GM12878 (cell line): Measurements from ENCODE around the gene GABRG2. TPM values are rescaled to one million over a fixed set of nuclear protein-coding genes. Genes with fewer than 3 reads are reported as not detected.

Source experiments
- ATAC-seq: fragments of 200-7000 bp; cut with Tn5 transposase; 3 replicates; pipeline ENCODE4 v1.9.1; 2020; ENCODE audit warnings: mild to moderate bottlenecking, moderate library complexity
- BruUV-seq: library from RNA; stranded (reverse); fragments of 400-500 nt; replicated peaks from 2 replicates; lab custom pipeline; 2021; lab: Mats Ljungman, UMichigan
- CTCF ChIA-PET: fragments of 300-600 bp; sonication (Branson Sonifier 250); formaldehyde crosslinking; extraction: SDS; loops from one replicate; lab custom pipeline; 2021; ENCODE audit warnings: inconsistent platforms; lab: Yijun Ruan, JAX
- POLR2A ChIA-PET: fragments of 350-600 bp; formaldehyde crosslinking; extraction: SDS; loops from one replicate; lab custom pipeline; 2021; ENCODE audit warnings: inconsistent platforms; lab: Charles Lee
- RAD21 ChIA-PET: fragments of 300-600 bp; sonication (Branson Sonifier 250); formaldehyde crosslinking; loops from one replicate; lab custom pipeline; 2023; ENCODE audit warnings: antibody characterized with exemption; ENCODE audit not compliant: unreplicated experiment; lab: Charles Lee
- SMC1A ChIA-PET: fragments of 300-600 bp; sonication (Branson Sonifier 250); formaldehyde crosslinking; loops from one replicate; lab custom pipeline; 2023; ENCODE audit not compliant: unreplicated experiment, uncharacterized antibody; lab: Charles Lee
- DNase-seq: peaks from one replicate; pipeline ENCODE4 v3.0.0-alpha.2; 2011; ENCODE audit warnings: low read depth, low spot score
- FAIRE-seq: peaks from 3 replicates; lab custom pipeline; 2011; peaks lifted over from hg19 to GRCh38; lab: Jason Lieb, UNC
- H2AFZ ChIP-seq: 2 replicates; pipeline ENCODE4 v1.6.0; 2011; ENCODE audit warnings: low read depth, low read length, control low read depth; ENCODE audit not compliant: control insufficient read depth
- H3K27ac ChIP-seq: 2 replicates; pipeline ENCODE4 v1.5.1; 2011; ENCODE audit warnings: control low read depth; ENCODE audit not compliant: control insufficient read depth, insufficient read depth
- H3K27me3 ChIP-seq, 2 experiments: replicated peaks in 1 of 2; 2 replicates each; pipeline versions ENCODE4 v1.6.0 to v1.6.1; 2011; ENCODE audit warnings: low read length in 1 of 2; ENCODE audit not compliant: control insufficient read depth in 2 of 2, insufficient read depth in 2 of 2
- H3K36me3 ChIP-seq, 2 experiments: 2 replicates each; pipeline ENCODE4 v1.5.1; 2011; ENCODE audit warnings: low read length in 1 of 2; ENCODE audit not compliant: control insufficient read depth in 2 of 2, insufficient read depth in 2 of 2
- H3K4me1 ChIP-seq: 2 replicates; pipeline ENCODE4 v1.6.1; 2011; ENCODE audit warnings: mild to moderate bottlenecking, low read length, moderate library complexity, mixed read lengths; ENCODE audit not compliant: control insufficient read depth, insufficient read depth
- H3K4me2 ChIP-seq: 2 replicates; pipeline ENCODE4 v1.6.0; 2011; ENCODE audit warnings: control low read depth; ENCODE audit not compliant: control insufficient read depth, insufficient read depth
- H3K4me3 ChIP-seq: fragments of 200-600 bp; sonication (generic); 2 replicates; pipeline ENCODE4 v1.5.1; 2016
- H3K79me2 ChIP-seq: 2 replicates; pipeline ENCODE4 v1.6.0; 2011; ENCODE audit warnings: low read length; ENCODE audit not compliant: control insufficient read depth, insufficient read depth
- H3K9ac ChIP-seq: 2 replicates; pipeline ENCODE4 v1.8.0; 2011; ENCODE audit warnings: low read length, control low read depth, mixed read lengths; ENCODE audit not compliant: control insufficient read depth, insufficient read depth
- H3K9me3 ChIP-seq: replicated peaks from 3 replicates; pipeline ENCODE4 v1.5.1; 2011; ENCODE audit warnings: mild to moderate bottlenecking, low read length; ENCODE audit not compliant: control insufficient read depth, insufficient read depth
- H4K20me1 ChIP-seq: 2 replicates; pipeline ENCODE4 v1.6.0; 2011; ENCODE audit not compliant: control insufficient read depth, insufficient read depth
- BMI1 ChIP-seq: fragments of 450-650 bp; IDR thresholded peaks from 2 replicates; pipeline ENCODE4 v1.6.1; 2016; ENCODE audit warnings: mild to moderate bottlenecking, moderate library complexity, borderline replicate concordance
- CBX3 ChIP-seq: fragments of 200-600 bp; sonication (generic); IDR thresholded peaks from 2 replicates; pipeline ENCODE4 v1.6.1; 2016; ENCODE audit warnings: low read depth, borderline replicate concordance
- CEBPB ChIP-seq, 2 experiments: fragments of 150-350 bp in 1 of 2; IDR thresholded peaks; 2 replicates each; pipeline ENCODE4 v1.6.1; 2012 to 2014; ENCODE audit warnings: low read depth in 2 of 2, low read length in 2 of 2, borderline replicate concordance in 1 of 2, inconsistent platforms in 1 of 2
- EED ChIP-seq: sonication (generic); IDR thresholded peaks from 2 replicates; pipeline ENCODE4 v1.6.1; 2016; ENCODE audit warnings: antibody characterized with exemption, low read depth
- IKZF1 ChIP-seq: fragments of 450-650 bp; conservative IDR thresholded peaks from 2 replicates; pipeline ENCODE4 v1.6.1; 2017; ENCODE audit warnings: antibody characterized with exemption, mild to moderate bottlenecking
- NFYA ChIP-seq: IDR thresholded peaks from 2 replicates; pipeline ENCODE4 v1.6.1; 2011; ENCODE audit warnings: low read depth, mild to moderate bottlenecking, low read length, improper control_type of control experiment, borderline replicate concordance
- POU2F2 ChIP-seq: IDR thresholded peaks from 3 replicates; pipeline ENCODE4 v1.6.1; 2011; ENCODE audit warnings: low read depth, mild to moderate bottlenecking, low read length, borderline replicate concordance
- SIX5 ChIP-seq: IDR thresholded peaks from 2 replicates; pipeline ENCODE4 v1.6.1; 2011; ENCODE audit warnings: mild to moderate bottlenecking, low read depth, low read length, moderate library complexity; ENCODE audit not compliant: severe bottlenecking
- STAT3 ChIP-seq: IDR thresholded peaks from 2 replicates; pipeline ENCODE4 v1.6.1; 2011; ENCODE audit warnings: low read depth, low read length, improper control_type of control experiment
- TBL1XR1 ChIP-seq: IDR thresholded peaks from 2 replicates; pipeline ENCODE4 v1.6.1; 2012; ENCODE audit warnings: low read depth, low read length, improper control_type of control experiment
- TCF12 ChIP-seq: IDR thresholded peaks from 2 replicates; pipeline ENCODE4 v1.6.1; 2011; ENCODE audit warnings: low read depth, mild to moderate bottlenecking, low read length
- WGBS: methylation state at CpG from one replicate; pipeline ENCODE4 v1.1.6; 2016; ENCODE audit warnings: low lambda C conversion rate; ENCODE audit not compliant: insufficient replicate concordance, insufficient coverage; ENCODE audit errors: missing lambda C conversion rate; 5-methylcytosine and 5-hydroxymethylcytosine counted together
- in situ Hi-C: fragments of 300-500 bp; cut with MboI; formaldehyde crosslinking; loops from 9 replicates; pipeline ENCODE4 v1.14.3; 2018; ENCODE audit warnings: mixed read lengths
- intact Hi-C: fragments of 100-400 bp; cut with micrococcal nuclease; formaldehyde crosslinking; loops from one replicate; pipeline ENCODE4 v1.14.2; 2022; ENCODE audit not compliant: unreplicated experiment
- polyA plus RNA-seq, 11 experiments: library from polyadenylated mRNA; depleted of rRNA in 4 of 11; unstranded in 6 of 11; stranded (reverse) in 5 of 11; fragments of >200 nt; fragmentation: Nextera tagmentation in 4 of 11; fragmentation: Illumina TruSeq in 1 of 11; extraction: Ambion mirVana in 4 of 11; extraction: Trizol in 1 of 11; gene quantifications; 1 replicate in 1 of 11; 2 replicates in 10 of 11; pipeline versions ENCODE4 v1.2.1 to v1.2.3, GENCODE V29; 2011 to 2016; ENCODE audit warnings: inconsistent platforms in 2 of 11, missing spikeins in 2 of 11, low read depth in 1 of 11
- total RNA-seq, 4 experiments: library from RNA; depleted of rRNA in 3 of 4; stranded (reverse); fragments of >200 nt in 3 of 4; fragmentation: Illumina TruSeq in 1 of 4; extraction: Trizol in 1 of 4; gene quantifications; 2 replicates each; pipeline versions ENCODE4 v1.2.1 to v1.2.3, GENCODE V29; 2013 to 2021
- TF ChIP-seq, protein P1 (sequence below): IDR thresholded peaks from 2 replicates; pipeline ENCODE4 v1.6.1; 2011; ENCODE audit warnings: low read depth, low read length, improper control_type of control experiment, borderline replicate concordance
- TF ChIP-seq, protein P2 (sequence below): fragments of 150-350 bp; IDR thresholded peaks from 2 replicates; pipeline ENCODE4 v1.6.1; 2016; ENCODE audit warnings: low read depth, low read length

The GABRG2 gene
- total and polyA plus RNA-seq, 10 of the 15 experiments (the other 5 are each of a cell fraction or from before 2014, with no cell fraction given): 0.34 TPM; not detected in 9

DNA sequence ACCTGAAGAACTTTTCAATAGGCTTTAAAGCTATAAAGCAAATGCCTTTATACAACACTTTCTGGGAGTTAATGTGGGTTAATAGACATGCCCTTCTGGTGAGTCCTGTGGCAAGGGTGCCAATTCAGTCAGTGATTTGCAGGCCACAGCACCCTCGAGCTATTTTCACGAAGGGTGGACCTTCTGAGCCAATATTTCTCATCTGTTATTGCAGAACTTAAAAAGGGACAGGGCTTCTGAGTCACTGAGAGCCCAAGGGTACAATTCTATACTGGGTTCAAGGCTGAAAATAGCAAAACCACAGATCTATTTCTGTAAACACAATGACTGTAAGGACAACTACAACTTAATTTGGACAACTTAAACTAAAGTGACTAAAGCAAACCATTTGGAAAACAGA, 92.8 kb downstream of the GABRG2 start:
- CTCF ChIA-PET: no interaction called here
- in situ Hi-C loops: no loop called here
- no TSS peak for BruUV-seq

More for the DNA sequence above, 92.8 kb downstream of the GABRG2 start:
- ChIA-PET POLR2A (no interaction called here), RAD21 (no interaction called here), SMC1A (no interaction called here)
- Histone ChIP-seq H3K4me1 (no peaks in the 10 kb centered on the region), H3K9me3 (no peaks in the 10 kb centered on the region), H2AFZ (no peak overlapping the region), H3K4me3 (no peak overlapping the region), H3K9ac (no peak overlapping the region), H3K4me2 (no peak overlapping the region), H3K27ac (no peak overlapping the region), H3K36me3 (no peaks in the 10 kb centered on the region), H3K79me2 (no peaks in the 10 kb centered on the region), H3K27me3 (no peaks in the 10 kb centered on the region), H4K20me1 (no peaks in the 10 kb centered on the region)
- no peak for FAIRE-seq
- no peak for DNase-seq
- intact Hi-C loops: no loop called here
- no peak for ATAC-seq
- 3% methylated on average over 2 of the region's 2 CpGs for WGBS
- TF ChIP-seq STAT3: no peak
- no peak for TF ChIP-seq CEBPB (IDR thresholded peaks at IDR 0.05; ENCODE audit: borderline replicate concordance in 1 of 2, low read depth in 2 of 2, low read length in 2 of 2)
- no peak for TF ChIP-seq CBX3
- no peak for TF ChIP-seq SIX5
- TF ChIP-seq TBL1XR1: no peak
- TF ChIP-seq TCF12: no peak
- TF ChIP-seq, protein P1, sequence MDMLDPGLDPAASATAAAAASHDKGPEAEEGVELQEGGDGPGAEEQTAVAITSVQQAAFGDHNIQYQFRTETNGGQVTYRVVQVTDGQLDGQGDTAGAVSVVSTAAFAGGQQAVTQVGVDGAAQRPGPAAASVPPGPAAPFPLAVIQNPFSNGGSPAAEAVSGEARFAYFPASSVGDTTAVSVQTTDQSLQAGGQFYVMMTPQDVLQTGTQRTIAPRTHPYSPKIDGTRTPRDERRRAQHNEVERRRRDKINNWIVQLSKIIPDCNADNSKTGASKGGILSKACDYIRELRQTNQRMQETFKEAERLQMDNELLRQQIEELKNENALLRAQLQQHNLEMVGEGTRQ: no peak
- TF ChIP-seq, protein P2, sequence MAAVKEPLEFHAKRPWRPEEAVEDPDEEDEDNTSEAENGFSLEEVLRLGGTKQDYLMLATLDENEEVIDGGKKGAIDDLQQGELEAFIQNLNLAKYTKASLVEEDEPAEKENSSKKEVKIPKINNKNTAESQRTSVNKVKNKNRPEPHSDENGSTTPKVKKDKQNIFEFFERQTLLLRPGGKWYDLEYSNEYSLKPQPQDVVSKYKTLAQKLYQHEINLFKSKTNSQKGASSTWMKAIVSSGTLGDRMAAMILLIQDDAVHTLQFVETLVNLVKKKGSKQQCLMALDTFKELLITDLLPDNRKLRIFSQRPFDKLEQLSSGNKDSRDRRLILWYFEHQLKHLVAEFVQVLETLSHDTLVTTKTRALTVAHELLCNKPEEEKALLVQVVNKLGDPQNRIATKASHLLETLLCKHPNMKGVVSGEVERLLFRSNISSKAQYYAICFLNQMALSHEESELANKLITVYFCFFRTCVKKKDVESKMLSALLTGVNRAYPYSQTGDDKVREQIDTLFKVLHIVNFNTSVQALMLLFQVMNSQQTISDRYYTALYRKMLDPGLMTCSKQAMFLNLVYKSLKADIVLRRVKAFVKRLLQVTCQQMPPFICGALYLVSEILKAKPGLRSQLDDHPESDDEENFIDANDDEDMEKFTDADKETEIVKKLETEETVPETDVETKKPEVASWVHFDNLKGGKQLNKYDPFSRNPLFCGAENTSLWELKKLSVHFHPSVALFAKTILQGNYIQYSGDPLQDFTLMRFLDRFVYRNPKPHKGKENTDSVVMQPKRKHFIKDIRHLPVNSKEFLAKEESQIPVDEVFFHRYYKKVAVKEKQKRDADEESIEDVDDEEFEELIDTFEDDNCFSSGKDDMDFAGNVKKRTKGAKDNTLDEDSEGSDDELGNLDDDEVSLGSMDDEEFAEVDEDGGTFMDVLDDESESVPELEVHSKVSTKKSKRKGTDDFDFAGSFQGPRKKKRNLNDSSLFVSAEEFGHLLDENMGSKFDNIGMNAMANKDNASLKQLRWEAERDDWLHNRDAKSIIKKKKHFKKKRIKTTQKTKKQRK: no peak
- no peak for TF ChIP-seq NFYA
- TF ChIP-seq POU2F2: no peak
- TF ChIP-seq IKZF1: no peak
- TF ChIP-seq BMI1: no peak
- TF ChIP-seq EED: no peak
